ENCODE data around the gene MROH7.
A peak's percentile ranks its signal among the peaks of the same experiment; 100 is the strongest.

MROH7 gene

DNA sequence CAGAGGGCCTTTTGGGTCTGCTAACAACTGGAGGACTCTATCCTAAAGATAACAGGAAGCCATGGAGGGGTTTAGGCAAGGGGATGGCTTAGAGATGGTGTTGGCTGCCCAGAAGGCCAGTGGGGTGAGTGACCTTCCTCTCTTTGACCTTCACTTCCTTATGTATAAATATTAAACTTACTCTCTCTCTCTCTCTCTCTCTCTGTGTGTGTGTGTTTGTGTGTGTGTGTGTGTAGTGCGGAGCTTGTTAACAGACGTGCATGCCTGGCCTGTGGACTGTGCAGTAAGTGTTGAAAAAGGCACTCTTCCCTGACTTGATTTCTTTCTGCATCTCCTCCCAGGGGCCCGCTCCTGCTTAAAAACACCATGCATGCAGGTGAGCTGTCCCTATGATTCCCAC lies 10.0 kb downstream of the MROH7 start:
- DNase-seq (ENCODE audit: low spot score): no peak

DNA sequence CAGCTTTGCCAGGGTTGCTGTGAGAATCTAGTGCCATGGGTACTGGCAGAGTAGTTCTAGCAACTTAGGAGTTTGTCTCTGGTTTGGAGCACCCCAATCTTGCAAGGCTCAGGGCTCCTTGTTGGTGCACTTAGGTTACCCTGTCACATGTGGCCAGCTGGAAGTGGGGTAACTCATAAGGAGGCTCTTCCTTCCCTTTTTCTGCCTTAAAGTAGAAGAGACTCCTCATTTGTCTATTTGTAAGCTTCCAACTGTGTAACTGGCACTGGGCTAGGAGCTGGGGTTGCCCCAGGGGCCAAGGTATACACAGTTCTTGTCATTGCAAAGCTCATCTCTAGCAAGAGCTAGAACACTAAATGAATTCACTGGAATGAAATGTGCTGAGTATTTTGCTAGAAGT lies 10.6 kb downstream of the MROH7 start:
- no peak for DNase-seq (ENCODE audit: low spot score)

- DNase-seq (ENCODE audit: low spot score): no peak
Measured at GRCh38 chr1:54653036-54653435, 11.4 kb downstream of the MROH7 start.

DNA sequence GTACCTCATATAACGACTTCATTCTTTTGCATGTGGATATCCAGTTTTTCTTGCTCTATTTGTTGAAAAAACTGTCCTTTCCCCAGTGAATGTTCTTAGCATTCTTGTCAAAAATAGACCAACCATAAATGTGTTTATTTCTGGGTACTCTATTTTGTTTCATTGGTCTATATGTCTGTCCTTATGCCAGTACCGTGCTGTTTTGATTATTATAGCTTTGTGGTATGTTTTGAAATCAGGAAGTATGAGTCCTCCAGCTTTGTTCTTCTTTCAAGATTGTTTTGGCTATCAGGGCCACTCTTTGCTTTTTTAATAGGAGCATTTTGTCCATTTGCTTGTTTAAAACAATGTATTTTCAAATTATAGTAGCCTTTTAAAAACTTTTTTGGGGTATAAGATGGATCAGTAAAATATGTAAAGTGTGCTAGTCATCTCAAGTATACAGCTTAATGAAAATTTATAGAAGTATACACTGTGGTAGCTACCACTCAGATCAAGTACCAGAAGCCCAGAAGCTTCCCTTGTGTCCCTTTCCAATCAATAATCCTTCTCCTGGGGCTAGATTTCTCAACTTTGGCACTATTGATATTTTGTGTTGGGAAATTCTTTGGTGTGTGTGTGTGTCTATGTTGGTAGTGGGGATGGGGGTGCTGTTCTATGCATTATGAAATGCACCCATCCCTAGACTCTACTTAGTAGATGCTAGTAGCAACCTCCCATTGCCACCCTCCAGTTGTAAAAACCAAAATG lies 16.8 kb downstream of the MROH7 start:
- no peak for DNase-seq (ENCODE audit: low spot score)

- no peak for DNase-seq (ENCODE audit: low spot score)
Measured at GRCh38 chr1:54663725-54664124, 22.1 kb downstream of the MROH7 start.

GRCh38 chr1:54664364-54664763 lies 22.8 kb downstream of the MROH7 start:
- no peak for DNase-seq (ENCODE audit: low spot score)

- no peak for DNase-seq (ENCODE audit: low spot score)
Measured at GRCh38 chr1:54665852-54666251, 24.3 kb downstream of the MROH7 start.

- DNase-seq (ENCODE audit: low spot score): no peak
Measured at GRCh38 chr1:54666333-54666732, 24.7 kb downstream of the MROH7 start.

GRCh38 chr1:54667797-54668196 lies 26.2 kb downstream of the MROH7 start:
- DNase-seq (ENCODE audit: low spot score): no peak

DNA sequence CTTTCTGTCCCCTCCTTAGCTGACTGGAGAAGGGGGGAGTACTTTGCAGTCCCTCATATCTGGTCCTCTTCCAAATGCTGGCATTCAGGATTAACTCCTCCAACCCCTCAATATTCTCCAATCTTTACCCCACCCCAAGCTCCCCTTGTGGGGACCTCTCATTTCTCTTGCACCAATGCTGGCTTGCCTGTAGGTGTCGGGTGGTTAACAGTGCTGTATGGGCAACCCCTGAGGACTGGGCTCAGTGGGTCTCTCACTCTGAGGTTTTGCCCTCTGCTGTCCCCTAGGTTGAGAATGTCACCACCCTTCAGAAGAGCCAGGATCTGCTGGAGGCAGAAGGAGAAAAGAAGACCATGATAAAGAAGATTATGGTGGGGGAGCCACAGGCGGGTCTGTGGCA lies 27.0 kb downstream of the MROH7 start:
- no peak for DNase-seq (ENCODE audit: low spot score)

- DNase-seq (ENCODE audit: low spot score): peak; percentile 66
Measured at GRCh38 chr1:54671985-54672608, 30.5 kb downstream of the MROH7 start.

DNA sequence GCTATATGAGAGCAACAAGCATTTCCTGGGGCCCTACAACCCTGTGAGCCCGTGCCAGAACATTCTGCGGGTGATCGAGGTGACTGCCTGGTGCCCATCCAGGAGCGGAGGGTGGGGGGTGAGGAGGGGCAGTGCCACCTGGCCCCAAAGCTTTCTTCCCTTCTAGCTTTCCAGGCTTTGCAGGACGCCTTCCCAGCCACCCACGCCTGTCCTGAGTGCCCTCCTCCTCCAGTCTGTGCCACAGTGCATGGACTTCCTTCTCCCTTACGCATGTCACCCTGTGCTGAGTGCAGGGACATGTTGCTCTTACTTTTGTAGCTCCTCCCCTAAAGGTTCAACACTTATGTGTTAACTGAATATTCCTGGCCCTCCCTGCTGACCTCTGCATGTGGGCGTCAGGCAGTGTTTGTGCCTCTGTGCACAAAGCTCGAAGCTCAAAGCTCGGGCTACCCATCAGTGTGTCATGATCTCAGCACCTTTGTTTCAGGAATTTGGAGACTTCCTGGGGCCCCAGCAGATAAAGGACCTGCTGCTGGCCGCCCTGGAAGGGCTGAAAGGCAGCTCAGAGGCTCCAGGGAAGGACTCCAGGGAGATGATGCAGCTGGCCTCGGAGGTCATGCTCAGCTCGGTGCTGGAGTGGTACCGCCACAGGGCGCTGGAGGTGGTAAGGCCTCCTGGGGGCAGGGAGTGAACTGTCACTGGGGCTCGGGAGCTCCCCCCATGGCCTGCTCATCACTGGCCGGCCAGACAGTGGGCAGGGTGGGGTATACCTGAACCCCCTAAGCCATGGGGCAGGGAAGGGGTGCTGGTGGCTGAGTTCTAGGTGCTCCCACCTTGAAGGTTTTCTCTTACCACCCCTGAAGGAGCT lies 37.4 kb downstream of the MROH7 start:
- DNase-seq (ENCODE audit: low spot score): no peak

DNA sequence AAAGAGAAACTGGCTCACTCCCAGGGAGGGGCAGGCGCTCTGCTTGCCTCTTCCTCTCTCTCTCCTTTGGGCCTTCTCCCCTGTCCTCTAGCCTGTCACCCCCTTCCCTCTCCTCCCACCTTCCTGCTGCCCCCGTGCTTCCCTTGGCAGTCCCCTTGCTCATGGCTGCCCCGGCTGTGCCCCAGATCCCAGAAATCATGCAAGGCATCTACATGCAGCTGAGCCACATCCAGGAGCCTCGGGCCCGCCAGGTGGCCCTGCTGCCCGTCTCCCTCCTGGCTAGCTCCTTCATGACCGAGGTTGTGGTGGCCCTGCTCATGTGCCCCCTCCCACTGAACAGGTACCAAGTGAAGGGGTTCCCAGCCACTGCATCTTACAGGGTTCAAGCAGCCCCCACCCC lies 38.1 kb downstream of the MROH7 start:
- no peak for DNase-seq (ENCODE audit: low spot score)

DNA sequence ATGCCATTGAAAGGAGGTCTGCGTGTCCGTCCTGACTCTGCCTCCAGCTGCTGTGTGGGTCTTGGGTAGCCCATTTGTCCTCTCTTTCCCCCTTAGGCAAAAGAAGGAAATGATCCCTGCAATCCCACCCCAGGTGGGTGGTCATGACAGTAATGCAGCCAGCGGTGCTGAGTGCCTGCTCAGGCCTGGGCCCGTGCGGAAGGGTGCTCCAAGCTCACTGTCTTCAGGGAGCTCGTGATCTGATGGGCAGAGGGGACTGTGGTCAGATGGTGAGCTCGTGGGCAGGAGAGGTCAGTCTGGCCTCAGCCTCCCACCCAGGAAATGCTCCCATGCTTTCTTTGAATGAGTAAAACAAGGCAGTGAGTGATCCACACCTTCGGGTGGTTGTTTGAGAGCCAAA lies 38.8 kb downstream of the MROH7 start:
- DNase-seq (ENCODE audit: low spot score): no peak

GRCh38 chr1:54681358-54681757 lies 39.8 kb downstream of the MROH7 start:
- peak; percentile 14 for DNase-seq (ENCODE audit: low spot score)

GRCh38 chr1:54683453-54683852 lies 41.9 kb downstream of the MROH7 start:
- no peak for DNase-seq (ENCODE audit: low spot score)

- DNase-seq (ENCODE audit: low spot score): no peak
Measured at GRCh38 chr1:54685335-54685905, 43.8 kb downstream of the MROH7 start.

DNA sequence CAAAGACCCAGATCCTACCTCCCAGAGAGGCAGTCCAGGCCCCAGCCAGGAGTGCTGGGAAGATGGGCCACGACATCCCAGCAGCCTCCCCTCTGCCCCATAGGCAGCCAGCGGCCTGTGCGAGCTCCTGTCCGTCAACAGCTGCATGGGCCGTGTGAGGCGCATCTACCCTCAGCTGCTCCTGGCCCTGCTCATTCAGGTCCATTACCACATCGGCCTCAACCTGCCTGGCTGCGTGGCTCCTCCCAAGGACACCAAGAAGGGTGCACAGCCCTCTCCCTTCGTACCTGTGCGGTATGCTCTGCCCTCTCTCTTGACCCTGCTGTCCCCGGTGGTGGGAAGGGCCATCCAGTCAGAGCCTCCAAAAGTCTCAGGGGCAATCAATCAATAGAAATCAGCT lies 44.6 kb downstream of the MROH7 start:
- DNase-seq (ENCODE audit: low spot score): no peak

- no peak for DNase-seq (ENCODE audit: low spot score)
Measured at GRCh38 chr1:54694771-54695170, 53.2 kb downstream of the MROH7 start.

DNA sequence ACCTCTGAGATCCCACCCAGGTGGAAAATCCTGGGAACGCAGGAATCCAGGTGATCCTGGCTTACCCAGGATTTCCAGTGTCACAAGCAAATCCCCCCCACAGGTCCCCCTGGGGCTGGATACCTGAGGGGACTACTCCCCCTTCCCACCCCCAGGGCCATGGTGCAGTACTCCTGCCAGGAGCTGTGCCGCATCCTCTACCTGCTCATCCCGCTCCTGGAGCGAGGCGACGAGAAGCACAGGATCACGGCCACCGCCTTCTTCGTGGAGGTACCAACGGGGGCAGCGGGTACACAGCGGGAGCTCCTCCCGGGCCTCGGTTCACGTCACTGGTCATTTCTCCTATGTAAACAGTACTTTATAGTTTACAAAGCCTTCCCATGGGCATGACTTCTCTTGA lies 53.6 kb downstream of the MROH7 start:
- no peak for DNase-seq (ENCODE audit: low spot score)

DNA sequence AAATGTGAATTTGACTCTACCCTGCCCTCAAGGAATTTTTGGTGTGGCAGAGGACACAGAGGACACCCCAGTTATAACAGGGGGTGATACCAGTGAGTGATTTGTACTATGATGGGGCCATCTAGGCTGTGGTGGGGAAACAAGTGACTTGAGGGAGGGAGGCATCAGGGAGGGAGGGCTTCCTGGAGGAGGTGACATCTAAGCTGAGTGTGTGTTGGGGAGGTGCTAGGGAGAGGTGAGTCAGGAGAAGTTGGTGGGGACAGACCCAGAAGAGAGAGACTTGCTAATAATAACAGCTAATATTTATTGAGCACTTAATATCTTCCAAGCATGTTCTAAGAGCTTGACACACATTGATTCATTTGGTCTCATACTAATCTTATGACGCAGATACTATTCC lies 54.2 kb downstream of the MROH7 start:
- DNase-seq (ENCODE audit: low spot score): no peak

DNA sequence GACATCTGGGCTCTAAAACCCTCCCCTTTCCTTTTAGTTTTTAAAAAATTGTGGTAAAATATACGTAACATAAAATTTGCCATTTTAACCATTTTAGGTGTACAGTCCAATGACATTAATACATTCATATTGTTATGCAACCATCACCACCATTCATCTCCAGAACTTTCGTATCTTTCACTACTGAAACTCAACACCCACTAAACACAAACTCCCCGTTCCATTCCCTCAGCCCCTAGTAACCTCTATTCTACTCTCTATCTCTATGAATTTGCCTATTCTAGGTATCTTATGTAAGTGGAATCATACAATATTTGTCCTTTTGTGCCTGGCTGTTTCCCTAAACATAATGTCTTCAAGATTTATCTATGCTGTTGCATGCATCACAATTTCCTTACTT lies 54.7 kb downstream of the MROH7 start:
- DNase-seq (ENCODE audit: low spot score): no peak

GRCh38 chr1:54697896-54698295 lies 56.3 kb downstream of the MROH7 start:
- DNase-seq (ENCODE audit: low spot score): no peak
